Hematopoietic multipotent progenitor cell treated with erythropoietin and hydrocortisone succinate and interleukin-3 and kit ligand, for 6 days (in vitro differentiated cells): ENCODE measurements around the gene MASP2.
"Not testable (repeated sequence)": the region's sequence is repeated elsewhere in the genome, so short reads cannot be mapped to it uniquely, and the experiment has no call there.

Source experiments
- DNase-seq: peaks from one replicate; pipeline ENCODE4 v3.0.0-alpha.2; 2015

MASP2 gene

DNA sequence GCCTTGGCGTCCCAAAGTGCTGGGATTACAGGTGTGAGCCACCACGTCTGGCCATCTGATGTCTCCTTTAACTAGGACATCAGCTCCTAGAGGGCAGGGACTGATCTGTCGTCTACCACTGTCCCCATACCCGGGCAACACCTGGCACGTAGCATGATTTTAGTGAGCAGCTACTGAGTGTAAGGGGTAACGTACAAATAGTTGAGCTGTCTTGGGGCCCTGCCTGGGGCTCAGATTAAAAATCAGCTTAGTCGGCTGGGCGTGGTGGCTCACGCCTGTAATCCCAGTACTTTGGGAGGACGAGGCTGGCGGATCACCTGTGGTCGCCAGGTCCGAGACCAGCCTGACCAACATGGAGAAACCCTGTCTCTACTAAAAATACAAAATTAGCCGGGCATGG, 11.0 kb upstream of the MASP2 start:
- no peak for DNase-seq

DNA sequence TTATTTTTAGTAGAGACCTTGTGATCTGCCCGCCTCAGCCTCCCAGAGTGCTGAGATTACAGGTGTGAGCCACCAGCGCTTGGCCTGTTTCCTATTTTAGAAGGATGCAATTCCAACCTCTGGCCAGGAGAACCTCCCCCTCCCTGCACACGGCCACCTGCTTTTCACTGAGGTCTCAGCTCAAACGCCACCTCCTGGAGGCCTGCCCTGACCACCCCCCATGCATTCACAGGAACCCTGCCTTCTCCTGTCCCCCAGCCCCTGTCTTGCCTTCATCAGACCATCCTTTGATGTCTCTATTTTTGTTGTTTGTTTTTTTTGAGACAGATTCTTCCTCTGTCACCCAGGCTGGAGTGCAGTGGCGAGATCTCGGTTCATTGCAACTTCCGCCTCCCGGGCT, 10.4 kb upstream of the MASP2 start:
- no peak for DNase-seq

DNA sequence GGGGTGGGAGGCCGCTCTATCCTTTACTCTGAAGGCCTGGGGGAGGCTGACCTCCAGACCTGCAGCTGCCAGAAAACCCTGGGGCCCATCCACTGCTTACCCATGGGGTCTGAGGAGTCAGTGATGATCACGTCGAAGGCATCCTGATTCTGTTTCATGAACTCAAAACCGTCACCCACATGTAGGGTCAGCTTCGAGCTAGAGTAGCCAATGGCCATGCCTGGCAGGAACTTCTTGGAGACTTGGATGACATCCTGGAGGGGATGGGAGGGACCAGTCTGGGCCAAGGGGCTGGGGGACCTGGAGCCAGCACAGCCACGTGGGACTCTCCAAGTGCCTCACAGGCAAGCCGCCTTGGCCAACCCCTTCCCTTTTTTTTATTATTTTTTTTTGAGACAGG, 9.5 kb upstream of the MASP2 start:
- DNase-seq: no peak

DNA sequence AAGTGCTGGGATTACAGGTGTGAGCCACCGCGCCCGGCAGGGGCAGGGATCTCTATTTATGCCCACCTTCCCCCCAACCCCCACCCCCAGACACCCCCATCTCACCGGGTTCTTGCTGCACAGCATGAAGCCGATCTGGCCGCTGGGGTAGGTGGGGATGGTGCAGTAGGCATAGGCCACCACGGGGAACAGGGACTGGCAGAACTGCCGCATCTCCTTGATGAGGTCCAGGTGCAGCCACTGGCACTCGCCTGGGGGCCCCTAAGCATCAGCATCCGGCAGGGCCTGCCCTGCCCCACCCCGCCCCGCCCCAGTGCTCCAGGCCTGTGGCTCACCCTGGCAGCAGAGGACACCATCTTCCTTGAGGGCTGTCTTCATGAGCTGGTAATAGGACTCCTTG, 8.6 kb upstream of the MASP2 start:
- DNase-seq: no peak

DNA sequence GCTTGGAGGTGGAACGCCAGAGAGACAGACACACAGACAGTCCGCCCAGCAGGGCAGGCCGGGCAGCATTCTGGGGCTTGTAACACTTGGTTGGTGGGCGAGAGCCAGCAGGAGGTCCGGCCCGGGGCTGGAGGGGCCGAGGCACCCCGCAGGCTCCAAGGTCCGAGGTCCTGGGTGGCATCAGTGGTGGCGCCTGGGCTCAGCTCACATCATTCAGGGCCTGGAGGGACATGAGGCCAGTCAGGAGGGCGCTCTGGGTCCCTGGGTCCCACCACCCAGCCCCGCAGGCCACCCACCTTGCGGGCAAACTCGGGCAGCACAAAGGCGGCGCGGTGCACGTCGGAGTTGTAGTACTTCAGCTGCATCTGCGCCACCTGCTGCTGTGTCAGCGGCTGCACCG, 7.6 kb upstream of the MASP2 start:
- DNase-seq: no peak

DNA sequence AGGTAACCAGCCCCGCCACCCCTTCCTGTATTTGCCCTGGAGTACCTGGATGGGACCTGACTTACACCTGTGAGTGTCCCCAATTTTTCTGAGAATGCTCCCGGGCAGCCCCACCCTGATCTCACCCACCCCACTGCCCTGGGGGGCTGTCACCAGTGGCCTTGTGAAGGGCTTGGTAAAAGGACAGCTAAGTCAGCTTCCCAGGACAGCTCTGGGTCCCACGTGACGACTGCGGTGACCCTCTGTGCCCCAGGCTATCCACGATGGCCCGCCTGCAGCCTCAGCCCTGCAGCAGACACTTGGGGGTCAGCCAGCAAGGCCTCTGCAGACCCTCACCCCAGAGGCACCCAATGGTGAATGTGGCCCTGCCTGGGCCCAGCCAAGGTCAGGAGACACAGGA, 7.1 kb upstream of the MASP2 start:
- no peak for DNase-seq

DNA sequence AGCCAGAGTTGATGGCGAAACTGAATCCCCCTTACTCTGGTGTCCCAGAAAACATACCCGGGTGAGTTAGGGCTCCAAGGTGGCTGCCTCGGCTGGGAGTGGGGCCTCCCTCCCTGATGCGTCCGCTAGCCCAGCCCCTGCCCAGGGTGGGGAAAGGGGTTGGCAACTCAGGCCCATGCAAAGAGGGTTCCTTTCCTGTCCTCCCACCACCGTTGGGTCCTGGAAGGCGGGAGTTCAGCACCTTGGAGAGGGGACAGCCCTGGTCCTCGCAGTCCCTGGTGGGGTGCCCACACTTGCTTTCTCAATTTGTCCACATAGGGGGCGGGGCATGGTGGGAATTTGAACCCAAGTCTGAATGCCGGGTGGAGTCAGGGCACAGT, 6.7 kb upstream of the MASP2 start:
- DNase-seq: peak; percentile 71

DNA sequence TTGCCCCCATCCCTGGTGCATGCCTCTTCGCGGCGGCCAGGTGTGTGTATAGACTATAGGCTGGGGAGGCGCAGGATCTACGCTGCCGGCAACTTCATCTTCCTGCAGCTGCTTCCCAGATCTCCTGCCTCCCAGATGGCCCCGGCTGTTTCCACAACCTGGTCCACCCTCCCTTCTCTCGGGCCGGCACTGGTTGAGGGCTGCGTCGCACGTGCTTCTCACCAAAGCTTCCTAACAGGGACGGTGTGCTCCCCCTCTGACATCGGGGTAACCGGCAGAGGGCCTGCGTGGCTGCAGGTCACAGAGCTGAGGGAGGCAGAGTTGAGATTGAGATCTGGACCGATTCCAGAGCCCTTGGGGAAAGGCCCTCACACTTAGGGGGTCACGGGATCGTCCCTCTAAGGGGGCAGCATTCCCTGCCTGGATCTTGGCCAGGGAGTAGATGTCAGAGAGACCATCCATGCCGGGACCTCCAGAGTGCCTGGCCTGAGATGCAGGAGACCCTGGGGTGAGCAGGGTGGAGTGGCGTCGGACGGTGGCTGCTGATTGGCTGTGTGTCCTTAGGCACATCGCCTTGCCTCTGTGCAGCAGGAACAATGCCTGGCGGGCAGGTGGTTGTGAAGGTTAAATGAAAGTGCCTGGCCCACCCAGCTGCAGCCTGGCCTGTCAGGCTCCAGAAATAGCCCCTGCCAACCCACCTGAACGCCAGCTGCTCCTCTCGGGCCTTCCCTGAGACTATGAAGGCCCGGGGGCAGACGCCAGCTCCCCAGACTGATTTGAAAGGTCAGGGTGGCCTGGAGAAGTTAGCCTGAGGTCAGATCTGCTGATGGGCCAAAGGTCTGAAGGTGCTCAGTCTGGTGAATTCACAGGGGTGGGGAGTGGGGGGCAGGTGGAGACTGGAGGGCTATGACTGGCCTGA, 6.1 kb upstream of the MASP2 start:
- DNase-seq: peak; percentile 60

DNA sequence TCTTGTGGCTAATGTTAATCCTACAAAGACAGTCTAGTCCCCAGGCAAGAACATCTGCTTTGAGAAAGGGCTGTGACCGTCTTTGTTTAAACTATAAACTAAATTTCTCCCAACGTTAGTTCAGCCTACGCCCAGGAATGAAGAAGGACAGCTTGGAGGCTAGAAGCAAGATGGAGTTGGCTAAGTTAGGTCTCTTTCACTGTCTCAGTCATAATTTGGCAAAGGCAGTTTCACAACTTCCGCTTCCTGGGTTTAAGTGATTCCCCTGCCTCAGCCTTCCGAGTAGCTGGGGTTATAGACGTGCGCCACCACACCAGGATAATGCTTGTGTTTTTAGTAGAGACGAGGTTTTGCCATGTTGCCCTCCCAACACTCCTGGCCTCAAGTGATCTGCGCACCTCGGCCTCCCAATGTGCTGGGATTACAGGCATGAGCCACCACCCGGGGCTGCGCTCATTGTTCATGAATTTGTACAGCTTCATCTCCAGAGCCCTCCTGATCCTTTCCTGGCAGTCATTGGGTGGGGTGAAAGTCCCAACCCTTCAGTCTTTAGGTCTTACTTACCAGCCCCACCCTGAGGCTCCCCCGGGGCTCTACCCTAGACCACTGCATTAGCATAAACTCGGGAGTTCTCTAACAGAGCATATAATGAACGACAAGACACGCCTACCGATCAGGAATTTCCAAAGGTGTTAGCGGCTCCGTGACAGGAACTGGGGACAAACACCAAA, 4.9 kb upstream of the MASP2 start:
- no peak for DNase-seq

DNA sequence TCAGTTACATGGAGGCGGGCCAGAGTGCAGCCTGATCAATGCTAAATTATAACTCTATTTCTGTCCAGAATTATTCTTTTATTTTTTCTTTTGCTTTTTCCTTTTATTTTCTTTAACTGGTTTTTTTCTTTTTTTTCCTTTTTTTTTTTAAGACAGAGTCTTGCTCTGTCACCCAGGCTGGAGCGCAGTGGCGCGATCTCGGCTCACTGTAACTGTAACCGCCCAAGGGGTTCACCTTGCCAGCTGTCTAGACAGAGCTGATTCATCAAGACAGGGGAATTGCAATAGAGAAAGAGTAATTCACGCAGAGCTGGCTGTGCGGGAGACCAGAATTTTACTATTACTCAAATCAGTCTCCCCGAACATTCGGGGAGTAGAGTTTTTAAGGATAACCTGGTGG, 4.1 kb upstream of the MASP2 start:
- not testable (repeated sequence) for DNase-seq

DNA sequence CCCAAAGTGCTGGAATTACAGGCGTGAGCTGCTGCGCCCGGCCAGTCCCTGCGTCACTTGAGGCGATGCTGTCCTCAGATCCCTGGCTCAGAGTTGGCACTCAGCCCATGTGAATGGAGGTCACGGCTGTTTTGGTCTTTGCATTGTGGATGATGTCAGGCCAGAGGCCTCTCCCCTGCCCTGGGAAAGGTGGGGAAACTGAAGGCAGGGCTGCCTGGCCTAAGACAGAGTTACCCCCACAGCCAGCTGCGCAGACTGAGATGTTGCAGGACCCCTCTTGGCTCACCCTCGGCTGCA, 821 bp downstream of the MASP2 start:
- DNase-seq: no peak

DNA sequence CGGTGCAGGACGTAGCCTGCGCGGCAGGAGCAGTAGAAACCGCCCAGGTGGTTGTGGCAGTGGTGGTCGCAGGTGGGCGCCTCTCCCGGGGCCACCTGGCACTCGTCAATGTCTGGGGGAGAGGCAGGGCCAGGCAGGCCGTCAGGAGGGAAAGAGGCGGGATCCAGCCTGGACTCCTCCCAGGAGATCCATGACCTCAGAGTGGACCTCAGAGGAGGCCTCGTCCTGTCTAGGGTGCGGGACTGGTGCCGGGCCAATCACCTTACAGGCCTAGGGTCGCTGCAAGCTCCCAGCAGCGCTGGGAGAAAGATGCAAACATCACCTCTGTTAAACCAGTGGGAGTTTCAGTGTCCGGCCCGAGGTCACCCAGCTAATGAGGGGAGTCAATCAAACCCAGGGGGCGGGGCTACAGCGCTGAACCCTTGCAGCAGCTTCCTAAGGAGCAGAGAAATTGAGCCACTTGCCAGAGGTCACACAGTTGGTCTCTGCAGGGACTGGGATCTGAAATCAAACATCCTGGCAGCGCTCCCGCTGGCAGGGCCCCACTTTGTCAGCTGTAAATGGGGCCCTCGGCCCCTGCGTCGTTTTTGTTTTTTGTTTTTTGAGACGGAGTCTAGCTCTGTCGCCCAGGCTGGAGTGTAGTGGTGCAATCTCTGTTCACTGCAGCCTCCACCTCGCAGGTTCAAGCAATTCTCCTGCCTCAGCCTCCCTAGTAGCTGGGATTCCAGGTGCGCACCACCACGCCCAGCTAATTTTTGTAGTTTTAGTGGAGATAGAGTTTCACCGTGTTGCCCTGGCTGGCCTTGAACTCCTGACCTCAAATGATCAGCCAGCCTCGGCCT, 1.4 kb downstream of the MASP2 start:
- no peak for DNase-seq

DNA sequence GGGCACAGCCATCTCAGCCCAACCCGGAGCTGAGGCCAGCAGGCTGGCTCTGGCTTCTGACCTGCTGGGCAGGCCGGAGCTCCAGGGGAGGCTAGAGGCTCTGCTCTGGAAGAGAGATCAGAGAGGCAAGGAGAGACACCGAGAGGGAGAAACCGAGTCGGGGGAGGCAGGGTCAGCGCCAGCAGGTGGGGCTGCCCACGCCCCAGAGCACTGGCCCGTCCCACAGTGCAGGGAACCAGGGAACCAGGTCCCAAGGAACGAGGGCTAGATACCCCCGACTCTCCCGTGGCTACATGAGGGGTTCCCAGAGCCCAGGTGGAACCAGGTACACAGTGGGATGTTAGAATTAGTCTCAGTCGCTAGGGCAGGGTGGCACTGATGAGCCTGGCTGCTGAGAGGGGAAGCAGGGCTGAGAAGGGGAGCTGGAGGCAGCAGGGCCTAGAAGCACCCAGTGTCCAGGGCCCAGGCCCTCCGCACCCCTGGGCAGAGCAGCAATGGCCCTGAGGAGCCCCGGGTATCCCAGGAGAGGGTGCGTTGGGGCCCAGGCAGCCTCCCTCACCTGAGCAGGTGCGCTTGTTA, 2.1 kb downstream of the MASP2 start:
- no peak for DNase-seq

DNA sequence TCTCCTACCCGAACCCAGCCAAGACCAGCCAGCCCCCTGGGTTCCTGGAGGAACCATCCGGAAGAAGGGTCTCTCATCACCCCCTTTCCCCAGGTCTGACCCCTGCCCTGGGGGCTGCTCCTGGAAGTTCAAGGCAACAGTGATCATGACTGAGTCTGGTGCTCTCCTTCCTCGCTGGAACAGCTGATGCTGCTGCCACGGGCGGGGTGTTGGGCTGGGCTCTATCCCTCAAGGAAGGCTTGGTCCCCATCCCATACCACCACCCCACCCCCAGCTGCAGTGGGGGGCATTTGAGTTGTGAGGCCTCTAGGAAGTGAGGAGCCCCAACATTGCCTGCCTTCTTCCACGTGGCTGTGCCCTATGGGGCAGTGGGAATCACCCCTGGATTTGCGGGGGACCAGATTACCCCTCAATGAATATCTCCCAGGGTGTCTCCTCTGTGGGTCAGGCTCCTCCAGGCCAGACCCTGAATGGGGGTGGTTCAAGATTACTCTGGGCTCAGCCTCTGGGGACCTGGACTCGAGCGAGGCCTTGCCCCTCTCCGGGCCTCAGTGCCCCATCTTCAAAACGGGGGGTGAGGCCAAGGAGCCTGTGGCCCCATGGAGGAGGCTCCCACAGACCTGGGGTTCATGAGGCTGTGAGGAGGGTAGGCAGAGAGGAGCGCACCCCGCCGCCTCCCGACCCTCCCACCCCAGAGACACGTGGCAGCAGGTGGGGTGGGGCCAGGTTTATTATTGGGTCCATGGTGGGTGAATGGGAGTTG, 2.8 kb downstream of the MASP2 start:
- DNase-seq: no peak

DNA sequence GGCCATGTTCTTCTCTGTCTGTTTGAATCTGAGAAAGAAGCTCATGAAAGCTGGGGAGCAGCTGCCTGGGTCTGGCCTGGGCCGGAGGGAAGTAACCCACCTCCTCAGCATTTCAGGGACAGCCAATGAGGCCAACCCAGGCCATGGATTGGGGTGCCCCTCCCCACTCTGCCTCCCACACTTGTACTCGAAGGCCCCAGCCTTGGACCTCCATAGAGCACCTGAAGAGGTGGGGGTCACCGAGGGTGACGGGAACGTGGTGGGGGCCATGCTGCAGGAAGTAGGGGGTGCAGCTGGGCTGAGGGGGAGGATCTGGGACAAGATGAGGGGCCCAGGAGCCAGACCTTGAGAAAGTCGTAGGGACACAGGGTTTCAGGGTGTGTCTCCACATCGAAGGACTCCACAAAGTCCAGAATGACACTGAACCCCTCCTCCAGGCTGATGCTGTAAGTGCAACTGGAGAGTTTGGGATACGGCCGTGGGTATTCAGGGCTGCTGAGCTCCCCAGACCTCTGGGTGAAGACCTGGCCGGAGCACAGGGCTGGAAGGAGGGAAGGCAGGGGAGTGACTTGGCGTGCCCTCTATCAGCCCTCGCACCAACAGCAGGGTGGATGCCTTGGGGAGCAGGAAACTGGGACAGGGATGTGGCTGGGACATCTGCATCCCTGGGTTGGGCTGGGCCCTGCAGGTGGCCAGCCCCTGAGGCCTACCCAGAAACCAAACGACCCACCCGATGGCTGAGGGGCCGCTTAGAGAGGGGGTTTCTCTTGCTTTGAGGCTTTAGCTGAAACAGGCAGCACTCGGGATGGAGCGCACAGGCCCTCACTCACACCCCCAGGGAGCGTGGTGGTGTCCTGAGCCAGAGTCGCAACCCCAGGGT, 3.8 kb downstream of the MASP2 start:
- no peak for DNase-seq

DNA sequence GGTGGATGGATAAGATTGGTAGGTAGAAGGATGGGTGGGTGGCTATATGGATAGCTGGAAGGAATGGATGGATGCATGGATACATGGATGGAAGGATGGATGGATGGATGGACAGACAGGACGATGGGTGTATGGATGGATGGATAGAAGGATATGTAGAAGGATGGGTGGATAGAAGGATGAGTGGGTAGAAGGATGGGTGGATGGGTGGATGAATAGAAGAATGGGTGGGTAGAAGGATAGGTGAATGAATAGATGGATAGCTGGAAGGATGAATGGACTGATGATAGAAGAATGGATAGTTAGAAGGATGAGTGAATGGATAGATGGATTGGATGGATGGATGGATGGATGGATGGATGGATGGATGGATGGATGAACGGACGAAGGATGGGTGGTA, 5.0 kb downstream of the MASP2 start:
- DNase-seq: no peak

DNA sequence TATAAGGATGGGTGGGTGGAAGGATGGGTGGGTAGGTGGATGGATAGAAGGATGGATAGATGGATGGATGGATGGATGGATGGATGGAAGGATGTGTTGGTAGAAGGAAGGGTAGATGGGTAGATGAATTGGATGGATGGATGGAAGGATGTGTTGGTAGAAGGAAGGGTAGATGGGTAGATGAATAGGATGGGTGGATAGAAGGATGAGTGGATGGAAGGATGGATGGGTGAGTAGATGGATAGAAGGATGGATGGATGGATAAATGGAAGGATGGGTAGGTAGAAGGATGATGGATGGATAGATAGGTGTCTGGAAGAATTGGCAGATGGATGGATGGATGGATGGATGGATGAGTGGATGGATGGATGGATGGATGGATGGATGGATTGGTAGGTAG, 6.0 kb downstream of the MASP2 start:
- DNase-seq: no peak

DNA sequence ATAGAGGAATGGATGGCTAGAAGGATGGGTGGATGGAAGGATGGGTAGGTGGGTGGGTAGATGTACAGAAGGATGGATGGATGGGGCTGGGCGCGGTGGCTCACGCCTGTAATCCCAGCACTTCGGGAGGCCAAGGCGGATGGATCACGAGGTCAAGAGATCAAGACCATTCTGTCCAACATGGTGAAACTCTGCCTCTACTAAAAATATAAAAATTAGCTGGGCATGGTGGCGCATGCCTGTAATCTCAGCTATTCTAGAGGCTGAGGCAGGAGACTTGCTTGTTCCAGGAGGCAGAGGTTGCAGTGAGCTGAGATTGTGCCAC, 7.0 kb downstream of the MASP2 start:
- not testable (repeated sequence) for DNase-seq

DNA sequence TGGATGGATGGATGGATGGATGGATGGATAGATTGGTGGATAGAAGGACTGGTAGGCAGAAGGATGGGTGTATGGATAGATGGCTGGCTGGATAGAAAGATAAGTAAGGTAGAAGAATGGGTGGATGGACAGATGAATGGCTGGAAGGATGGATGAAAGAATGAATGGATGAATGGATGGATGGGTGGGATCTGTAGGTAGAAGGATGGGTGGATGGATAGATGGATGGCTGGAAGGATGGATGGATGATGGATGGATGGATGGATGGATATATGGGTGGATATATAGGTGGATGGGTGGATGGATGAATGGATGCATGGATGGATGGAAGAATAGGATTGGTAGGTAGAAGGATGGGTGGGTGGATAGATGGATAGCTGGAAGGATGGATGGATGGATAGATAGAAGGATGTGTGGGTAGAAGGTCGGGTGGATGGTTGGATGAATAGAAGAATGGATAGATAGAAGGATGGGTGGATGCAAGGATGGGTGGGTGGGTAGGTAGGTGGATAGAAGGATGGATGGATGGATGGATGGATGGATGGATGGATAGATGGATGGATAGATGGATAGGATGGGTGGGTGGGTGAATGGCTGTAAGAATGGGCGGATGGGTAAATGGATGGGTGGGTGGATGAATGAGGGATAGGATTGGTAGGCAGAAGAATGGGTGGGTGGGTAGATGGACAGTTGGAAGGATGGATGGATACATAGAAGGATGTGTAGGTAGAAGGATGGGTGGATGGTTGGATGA, 7.5 kb downstream of the MASP2 start:
- DNase-seq: no peak

DNA sequence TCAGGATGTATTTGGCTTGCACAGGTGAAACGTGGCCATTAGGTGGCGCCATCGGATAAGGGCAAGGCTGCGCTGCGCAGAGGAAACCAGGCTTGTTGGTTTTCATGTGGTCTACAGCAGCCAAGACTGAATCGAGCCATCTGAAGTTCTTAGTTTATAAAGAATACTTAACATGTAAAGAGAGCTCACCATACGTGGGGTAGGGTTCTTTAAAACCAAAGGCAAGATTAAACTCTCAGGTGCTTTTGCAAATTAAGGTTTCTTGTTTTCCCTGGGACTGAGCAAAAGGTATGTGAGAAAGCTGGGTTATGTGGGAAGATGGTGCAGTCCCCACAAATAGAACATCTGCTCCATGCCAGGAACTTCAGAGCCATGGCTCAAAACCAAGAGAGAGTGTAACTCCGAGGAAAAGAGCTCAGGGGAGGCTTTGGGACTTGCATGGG, 9.3 kb downstream of the MASP2 start:
- peak; percentile 93 for DNase-seq
